Smooth muscle cell (in vitro differentiated cells): ENCODE data around the gene HMCN1. TPM values are rescaled to one million over a fixed set of nuclear protein-coding genes. Genes with fewer than 3 reads are reported as not detected.

ENCODE experiments used
- DNase-seq: peaks from one replicate; lab custom pipeline; 2025; ENCODE audit not compliant: unreplicated experiment; lab: John Stamatoyannopoulos, UW
- H2AFZ ChIP-seq: fragments of 200-600 bp; sonication (generic); 2 replicates; pipeline ENCODE4 v1.6.0; 2016; ENCODE audit warnings: antibody characterized with exemption, low read depth, mild to moderate bottlenecking
- H3F3A ChIP-seq: fragments of 200-600 bp; sonication (generic); 2 replicates; pipeline ENCODE4 v1.6.0; 2017; ENCODE audit warnings: antibody characterized with exemption, low read depth
- H3K27ac ChIP-seq: fragments of 200-600 bp; sonication (generic); 2 replicates; pipeline ENCODE4 v1.5.1; 2016; ENCODE audit warnings: low read depth, mild to moderate bottlenecking
- H3K27me3 ChIP-seq: fragments of 200-600 bp; sonication (generic); 2 replicates; pipeline ENCODE4 v1.6.1; 2016; ENCODE audit warnings: low read depth, mild to moderate bottlenecking
- H3K36me3 ChIP-seq: fragments of 200-600 bp; sonication (generic); 2 replicates; pipeline ENCODE4 v1.5.1; 2016; ENCODE audit warnings: low read depth
- H3K4me1 ChIP-seq: fragments of 200-600 bp; sonication (generic); 2 replicates; pipeline ENCODE4 v1.5.1; 2016; ENCODE audit warnings: low read depth
- H3K4me2 ChIP-seq: fragments of 200-600 bp; sonication (generic); 2 replicates; pipeline ENCODE4 v1.6.0; 2016; ENCODE audit warnings: mild to moderate bottlenecking
- H3K4me3 ChIP-seq: fragments of 200-600 bp; sonication (generic); 2 replicates; pipeline ENCODE4 v1.5.1; 2016; ENCODE audit warnings: mild to moderate bottlenecking
- H3K79me2 ChIP-seq: fragments of 200-600 bp; sonication (generic); 2 replicates; pipeline ENCODE4 v1.6.0; 2016; ENCODE audit warnings: low read depth, mild to moderate bottlenecking
- H3K9ac ChIP-seq: fragments of 200-600 bp; sonication (generic); 2 replicates; pipeline ENCODE4 v1.6.0; 2016; ENCODE audit warnings: low read depth
- H3K9me3 ChIP-seq: fragments of 200-600 bp; sonication (generic); replicated peaks from 2 replicates; pipeline ENCODE4 v1.5.1; 2016; ENCODE audit warnings: low read depth
- H4K20me1 ChIP-seq: fragments of 200-600 bp; sonication (generic); 2 replicates; pipeline ENCODE4 v1.6.0; 2016; ENCODE audit warnings: low read depth
- WGBS: methylation state at CpG from one replicate; pipeline ENCODE4 v1.1.7; 2016; ENCODE audit warnings: low lambda C conversion rate; 5-methylcytosine and 5-hydroxymethylcytosine counted together
- polyA plus RNA-seq: library from polyadenylated mRNA; unstranded; fragments of >200 nt; fragmentation: Nextera tagmentation; extraction: Ambion mirVana; gene quantifications from 2 replicates; pipeline ENCODE4 v1.2.1, GENCODE V29; 2016
- total RNA-seq: library from RNA; depleted of rRNA; stranded (reverse); fragments of >200 nt; gene quantifications from 2 replicates; pipeline ENCODE4 v1.2.3, GENCODE V29; 2014
- TF ChIP-seq, protein P1 (sequence below): fragments of 200-600 bp; sonication (generic); IDR thresholded peaks from 2 replicates; pipeline ENCODE4 v1.5.1; 2017; ENCODE audit warnings: borderline replicate concordance, mild to moderate bottlenecking, antibody characterized with exemption; ENCODE audit not compliant: insufficient read depth, poor library complexity, severe bottlenecking

HMCN1 gene
- total and polyA plus RNA-seq, 2 experiments from 2014 or later, result 18.9 to 118 TPM

DNA sequence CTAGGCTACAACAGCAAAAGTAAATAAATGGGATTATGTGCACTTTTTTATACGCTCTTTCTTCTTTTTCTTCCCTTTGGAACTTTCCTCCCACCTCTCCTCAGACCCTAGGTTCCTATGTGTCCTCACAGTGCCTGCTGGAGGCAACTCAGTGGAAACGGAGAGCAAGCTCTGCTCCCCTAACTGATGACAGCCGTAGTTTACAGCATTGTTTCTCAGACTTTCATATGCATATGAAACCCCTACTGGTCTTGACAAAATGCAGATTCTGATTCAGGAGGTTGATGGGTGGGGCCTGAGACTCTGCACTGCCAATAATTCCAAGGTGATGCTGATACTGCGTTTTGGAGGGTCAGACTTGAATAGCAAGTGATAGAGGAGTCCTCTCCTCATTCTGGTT lies 34.3 kb upstream of the HMCN1 start:
- WGBS, result 49% methylated on average over 4 of the region's 4 CpGs
- no peak for DNase-seq
- TF ChIP-seq, protein P1, sequence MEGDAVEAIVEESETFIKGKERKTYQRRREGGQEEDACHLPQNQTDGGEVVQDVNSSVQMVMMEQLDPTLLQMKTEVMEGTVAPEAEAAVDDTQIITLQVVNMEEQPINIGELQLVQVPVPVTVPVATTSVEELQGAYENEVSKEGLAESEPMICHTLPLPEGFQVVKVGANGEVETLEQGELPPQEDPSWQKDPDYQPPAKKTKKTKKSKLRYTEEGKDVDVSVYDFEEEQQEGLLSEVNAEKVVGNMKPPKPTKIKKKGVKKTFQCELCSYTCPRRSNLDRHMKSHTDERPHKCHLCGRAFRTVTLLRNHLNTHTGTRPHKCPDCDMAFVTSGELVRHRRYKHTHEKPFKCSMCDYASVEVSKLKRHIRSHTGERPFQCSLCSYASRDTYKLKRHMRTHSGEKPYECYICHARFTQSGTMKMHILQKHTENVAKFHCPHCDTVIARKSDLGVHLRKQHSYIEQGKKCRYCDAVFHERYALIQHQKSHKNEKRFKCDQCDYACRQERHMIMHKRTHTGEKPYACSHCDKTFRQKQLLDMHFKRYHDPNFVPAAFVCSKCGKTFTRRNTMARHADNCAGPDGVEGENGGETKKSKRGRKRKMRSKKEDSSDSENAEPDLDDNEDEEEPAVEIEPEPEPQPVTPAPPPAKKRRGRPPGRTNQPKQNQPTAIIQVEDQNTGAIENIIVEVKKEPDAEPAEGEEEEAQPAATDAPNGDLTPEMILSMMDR, result no peak

GRCh38 chr1:185701650-185702049 lies 32.5 kb upstream of the HMCN1 start:
- Histone ChIP-seq H4K20me1 (no peaks in the 10 kb centered on the region), H2AFZ (no peak overlapping the region), H3K9me3 (no peaks in the 10 kb centered on the region), H3K79me2 (no peaks in the 10 kb centered on the region), H3K4me2 (no peak overlapping the region), H3K9ac (no peak overlapping the region), H3K36me3 (no peaks in the 10 kb centered on the region), H3F3A (no peaks in the 10 kb centered on the region), H3K27me3 (no peaks in the 10 kb centered on the region), H3K4me1 (no peaks in the 10 kb centered on the region), H3K27ac (peak overlapping the region; percentile 16), H3K4me3 (no peak overlapping the region)
- DNase-seq, result no peak
- TF ChIP-seq, protein P1, result no peak
- 75% methylated on average over 2 of the region's 2 CpGs for WGBS

More for the DNA sequence above, 34.3 kb upstream of the HMCN1 start:
- no peaks in the 10 kb centered on the region for H3F3A ChIP-seq
- no peaks in the 10 kb centered on the region for H3K27me3 ChIP-seq
- no peak overlapping the region for H3K4me2 ChIP-seq
- H3K4me1 ChIP-seq, result no peaks in the 10 kb centered on the region
- H3K36me3 ChIP-seq, result no peaks in the 10 kb centered on the region
- H4K20me1 ChIP-seq, result no peaks in the 10 kb centered on the region
- H3K27ac ChIP-seq, result no peak overlapping the region
- no peak overlapping the region for H2AFZ ChIP-seq
- no peaks in the 10 kb centered on the region for H3K79me2 ChIP-seq
- H3K9me3 ChIP-seq, result no peaks in the 10 kb centered on the region
- no peak overlapping the region for H3K9ac ChIP-seq
- H3K4me3 ChIP-seq, result no peak overlapping the region

GRCh38 chr1:185704181-185704580 lies 30.0 kb upstream of the HMCN1 start:
- Histone ChIP-seq H3K4me3 (no peak overlapping the region), H3K9ac (no peak overlapping the region), H3K27me3 (no peaks in the 10 kb centered on the region), H4K20me1 (no peaks in the 10 kb centered on the region), H3K4me2 (no peak overlapping the region), H3K27ac (no peak overlapping the region), H3K36me3 (no peaks in the 10 kb centered on the region), H3F3A (no peaks in the 10 kb centered on the region), H3K9me3 (no peaks in the 10 kb centered on the region), H3K79me2 (no peaks in the 10 kb centered on the region), H2AFZ (no peak overlapping the region), H3K4me1 (no peaks in the 10 kb centered on the region)
- DNase-seq, result no peak
- 74% methylated on average over 3 of the region's 3 CpGs for WGBS
- TF ChIP-seq, protein P1, result no peak

DNA sequence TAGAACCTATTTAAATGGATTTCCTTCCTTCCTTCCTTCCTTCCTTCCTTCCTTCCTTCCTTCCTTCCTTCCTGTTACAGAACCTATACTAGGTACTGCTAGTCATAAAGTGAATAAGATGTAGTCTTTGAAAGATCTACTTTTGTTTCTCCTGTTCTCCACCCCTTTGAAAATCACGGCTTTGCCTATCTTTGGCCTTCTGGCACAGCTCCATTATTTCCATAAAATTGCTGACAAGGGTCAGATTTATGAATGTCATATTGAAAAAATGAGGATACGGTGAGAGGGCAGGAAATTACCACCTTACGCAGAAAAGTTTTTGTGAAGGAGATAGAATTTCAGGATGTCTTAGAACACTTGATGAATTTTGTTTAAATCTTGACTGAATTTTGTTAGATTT lies 18.1 kb upstream of the HMCN1 start:
- H3K27me3 ChIP-seq, result no peaks in the 10 kb centered on the region
- H3K79me2 ChIP-seq, result no peaks in the 10 kb centered on the region
- no peaks in the 10 kb centered on the region for H3K36me3 ChIP-seq
- TF ChIP-seq, protein P1, result no peak
- H3K9me3 ChIP-seq, result no peaks in the 10 kb centered on the region
- no peak overlapping the region for H3K4me2 ChIP-seq
- no peaks in the 10 kb centered on the region for H4K20me1 ChIP-seq
- no peak overlapping the region for H3K27ac ChIP-seq
- H3K9ac ChIP-seq, result no peak overlapping the region
- no peak overlapping the region for H3K4me3 ChIP-seq
- peaks cover 4% of the 10 kb centered on the region for H3F3A ChIP-seq
- no peak for DNase-seq
- 90% methylated on average over 3 of the region's 3 CpGs for WGBS
- H3K4me1 ChIP-seq, result peaks cover 3% of the 10 kb centered on the region
- H2AFZ ChIP-seq, result no peak overlapping the region
